Neural crest cell (in vitro differentiated cells): ENCODE data around the gene WAS. TPM values are rescaled to one million over a fixed set of nuclear protein-coding genes. Genes with fewer than 3 reads are reported as not detected.

Source experiments
- DNase-seq: peaks from one replicate; pipeline ENCODE4 v3.0.0; 2021; ENCODE audit warnings: low read depth, mixed read lengths, low spot score
- H3K27ac Mint-ChIP-seq: one replicate; pipeline ENCODE4 v1.8.0; 2021; ENCODE audit warnings: mild to moderate bottlenecking, mixed read lengths; ENCODE audit not compliant: unreplicated experiment
- H3K27me3 Mint-ChIP-seq: 2 replicates; pipeline ENCODE4 v1.8.0; 2021; ENCODE audit warnings: low read depth, mild to moderate bottlenecking, mixed read lengths
- H3K36me3 Mint-ChIP-seq: 2 replicates; pipeline ENCODE4 v1.8.0; 2021; ENCODE audit warnings: low read depth, mild to moderate bottlenecking, mixed read lengths
- H3K4me1 Mint-ChIP-seq: 2 replicates; pipeline ENCODE4 v1.8.0; 2021; ENCODE audit warnings: mixed read lengths
- H3K4me3 Mint-ChIP-seq: one replicate; pipeline ENCODE4 v1.8.0; 2021; ENCODE audit warnings: mild to moderate bottlenecking, mixed read lengths
- H3K9me3 Mint-ChIP-seq: 2 replicates; pipeline ENCODE4 v1.8.0; 2021; ENCODE audit warnings: mixed read lengths
- CTCF ChIP-seq: fragments of 200-600 bp; sonication (generic); conservative IDR thresholded peaks from 2 replicates; pipeline ENCODE4 v1.5.0; 2021; ENCODE audit warnings: antibody characterized with exemption, mild to moderate bottlenecking
- total RNA-seq: library from RNA; stranded (reverse); gene quantifications from 2 replicates; pipeline ENCODE4 v1.2.1, GENCODE V29; 2021

Gene WAS
- total RNA-seq, 1 donor from 2014 or later, result 0.70 TPM

- H3K4me3 Mint-ChIP-seq, result peak overlapping the region; percentile 20
- peaks cover 21% of the 10 kb centered on the region for H3K4me1 Mint-ChIP-seq
- DNase-seq, result no peak
- no peak for TF ChIP-seq CTCF
- peaks cover 3% of the 10 kb centered on the region for H3K9me3 Mint-ChIP-seq
- H3K27me3 Mint-ChIP-seq, result no peaks in the 10 kb centered on the region
- H3K36me3 Mint-ChIP-seq, result no peaks in the 10 kb centered on the region
- H3K27ac Mint-ChIP-seq, result no peak overlapping the region
Observed at GRCh38 chrX:48736303-48736702, 52.7 kb downstream of the WAS start.

- no peak for TF ChIP-seq CTCF
- peaks cover 21% of the 10 kb centered on the region for H3K4me1 Mint-ChIP-seq
- H3K9me3 Mint-ChIP-seq, result peaks cover 6% of the 10 kb centered on the region
- DNase-seq, result no peak
- no peak overlapping the region for H3K27ac Mint-ChIP-seq
- H3K36me3 Mint-ChIP-seq, result no peaks in the 10 kb centered on the region
- peak overlapping the region; percentile 91 for H3K4me3 Mint-ChIP-seq
- no peaks in the 10 kb centered on the region for H3K27me3 Mint-ChIP-seq
Observed at GRCh38 chrX:48736878-48737212, 53.2 kb downstream of the WAS start.

GRCh38 chrX:48737213-48737938 is 53.8 kb downstream of the WAS start:
- peaks cover 6% of the 10 kb centered on the region for H3K9me3 Mint-ChIP-seq
- peak; percentile 67 for DNase-seq
- peak overlapping the region; percentile 97 for H3K27ac Mint-ChIP-seq
- H3K4me1 Mint-ChIP-seq, result peaks cover 21% of the 10 kb centered on the region
- peak overlapping the region; percentile 91 for H3K4me3 Mint-ChIP-seq
- H3K27me3 Mint-ChIP-seq, result no peaks in the 10 kb centered on the region
- H3K36me3 Mint-ChIP-seq, result no peaks in the 10 kb centered on the region
- TF ChIP-seq CTCF, result no peak

GRCh38 chrX:48737940-48738339 is 54.3 kb downstream of the WAS start:
- no peak for DNase-seq
- peaks cover 21% of the 10 kb centered on the region for H3K4me1 Mint-ChIP-seq
- peak overlapping the region; percentile 91 for H3K4me3 Mint-ChIP-seq
- TF ChIP-seq CTCF, result no peak
- no peaks in the 10 kb centered on the region for H3K27me3 Mint-ChIP-seq
- peaks cover 6% of the 10 kb centered on the region for H3K9me3 Mint-ChIP-seq
- H3K36me3 Mint-ChIP-seq, result no peaks in the 10 kb centered on the region
- H3K27ac Mint-ChIP-seq, result peak overlapping the region; percentile 97

Other genes starting within 250 kb of the WAS start
- 6.5 and 8.8 TPM in 2 replicates for gene SLC38A5, start 213.5 kb upstream of the WAS start, total RNA-seq
- 42.2 and 45.8 TPM in 2 replicates for gene FTSJ1, start 207.6 kb upstream of the WAS start, total RNA-seq
- 13.0 and 14.2 TPM in 2 replicates for gene PORCN, start 174.8 kb upstream of the WAS start, total RNA-seq
- gene EBP, start 162.0 kb upstream of the WAS start, total RNA-seq, result 155 and 168 TPM in 2 replicates
- gene TBC1D25, start 144.1 kb upstream of the WAS start, total RNA-seq, result 9.1 and 12.0 TPM in 2 replicates
- gene RBM3, start 109.3 kb upstream of the WAS start, total RNA-seq, result 248 and 261 TPM in 2 replicates
- 68.8 and 75.3 TPM in 2 replicates for gene WDR13, start 86.3 kb upstream of the WAS start, total RNA-seq
- 20.4 and 20.8 TPM in 2 replicates for gene SUV39H1, start 12.9 kb downstream of the WAS start, total RNA-seq
- not detected in 2 replicates for gene GLOD5, start 77.9 kb downstream of the WAS start, total RNA-seq
- gene GATA1, start 102.8 kb downstream of the WAS start, total RNA-seq, result not detected in 2 replicates
- gene HDAC6, start 118.3 kb downstream of the WAS start, total RNA-seq, result 177 and 183 TPM in 2 replicates
- 0.49 and 0.50 TPM in 2 replicates for gene ERAS, start 142.7 kb downstream of the WAS start, total RNA-seq
- 9.3 and 12.7 TPM in 2 replicates for gene PCSK1N, start 151.8 kb downstream of the WAS start, total RNA-seq
- gene TIMM17B, start 214.0 kb downstream of the WAS start, total RNA-seq, result 86.0 and 95.7 TPM in 2 replicates
- 98.4 and 101 TPM in 2 replicates for gene PQBP1, start 214.1 kb downstream of the WAS start, total RNA-seq
- gene SLC35A2, start 227.8 kb downstream of the WAS start, total RNA-seq, result 20.0 and 22.6 TPM in 2 replicates
- 12.5 and 13.4 TPM in 2 replicates for gene PIM2, start 235.2 kb downstream of the WAS start, total RNA-seq